Measurements from ENCODE around the gene PPY.
A peak's percentile ranks its signal among the peaks of the same experiment; 100 is the strongest.

Gene PPY, protein sequence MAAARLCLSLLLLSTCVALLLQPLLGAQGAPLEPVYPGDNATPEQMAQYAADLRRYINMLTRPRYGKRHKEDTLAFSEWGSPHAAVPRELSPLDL

DNA sequence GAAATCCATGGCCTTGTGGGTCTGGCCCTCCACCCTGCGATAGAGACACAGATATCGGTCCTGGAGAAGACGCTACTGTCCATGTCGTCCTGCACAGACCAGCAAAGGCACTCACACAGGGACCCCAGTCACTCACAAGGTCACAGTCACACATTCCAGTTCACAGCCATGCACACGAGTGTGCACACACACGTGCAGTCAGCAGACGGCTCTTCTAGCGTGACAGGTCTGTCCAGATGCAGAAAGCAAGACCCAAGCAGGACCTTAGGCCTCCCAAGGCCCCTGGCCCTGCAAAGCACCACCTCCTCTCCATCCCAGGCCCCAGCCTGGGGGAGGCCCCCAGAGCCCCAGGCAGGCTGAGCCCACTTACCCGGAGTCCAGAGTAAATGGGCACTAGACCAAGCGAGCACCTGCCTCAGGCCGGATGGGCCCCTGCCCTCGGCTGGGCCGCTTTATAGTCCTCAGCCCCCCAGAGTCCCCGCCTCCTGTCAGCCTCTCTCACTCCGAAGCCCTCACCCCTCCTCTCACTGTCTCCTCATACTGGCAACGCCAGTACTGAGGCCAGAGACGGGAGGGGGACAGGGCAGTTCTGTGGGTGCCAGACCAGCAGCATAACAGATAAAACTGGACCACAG lies at the start of gene PPY:
Gene PPY (minus strand): TSS at position 426 of the 635 bp plus-strand sequence. CDS start 822 bp downstream, outside the sequence.
- H3K9ac ChIP-seq (ENCODE audit: low read length) = no peak within 1 kb of the TSS
- H3K27me3 ChIP-seq (ENCODE audit: control insufficient read depth, insufficient read depth, low read length) = no peaks in the 10 kb centered on the region
- no peak within 1 kb of the TSS for H3K27ac ChIP-seq (ENCODE audit: low read depth, low read length)
- H3K36me3 ChIP-seq (ENCODE audit: control insufficient read depth, insufficient read depth, low read length) = no peaks in the 10 kb centered on the region
- no peaks in the 10 kb centered on the region for H3K4me1 ChIP-seq (ENCODE audit: control insufficient read depth, insufficient read depth, low read length)
- H3K4me3 ChIP-seq (ENCODE audit: low read length) = no peak within 1 kb of the TSS

DNA sequence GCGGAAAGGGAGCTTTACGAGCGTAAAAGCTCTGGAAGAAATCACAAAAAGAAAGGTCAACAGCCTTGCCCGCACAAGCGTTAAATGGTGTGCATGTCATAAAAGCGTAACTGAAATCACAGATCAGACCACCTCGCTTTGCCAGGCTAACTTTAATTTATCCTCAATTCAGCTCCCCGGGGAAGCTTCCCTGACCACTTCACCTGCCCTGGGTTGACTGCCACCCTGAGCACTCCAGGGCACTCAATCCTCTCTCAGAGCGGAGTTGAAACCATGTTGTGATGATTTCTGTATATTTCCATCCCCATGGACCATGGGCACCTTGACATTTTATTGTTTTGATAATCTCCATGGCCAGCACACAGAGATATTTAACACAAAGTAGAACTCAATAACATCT lies 46.0 kb upstream of the PPY start:
- Histone ChIP-seq H3K9ac (ENCODE audit: low read length) (no peak overlapping the region), H3K27ac (ENCODE audit: low read depth, low read length) (no peak overlapping the region), H3K4me3 (ENCODE audit: low read length) (no peak overlapping the region), H3K4me1 (ENCODE audit: control insufficient read depth, insufficient read depth, low read length) (no peaks in the 10 kb centered on the region), H3K36me3 (ENCODE audit: control insufficient read depth, insufficient read depth, low read length) (no peaks in the 10 kb centered on the region), H3K27me3 (ENCODE audit: control insufficient read depth, insufficient read depth, low read length) (peaks cover 17% of the 10 kb centered on the region)

DNA sequence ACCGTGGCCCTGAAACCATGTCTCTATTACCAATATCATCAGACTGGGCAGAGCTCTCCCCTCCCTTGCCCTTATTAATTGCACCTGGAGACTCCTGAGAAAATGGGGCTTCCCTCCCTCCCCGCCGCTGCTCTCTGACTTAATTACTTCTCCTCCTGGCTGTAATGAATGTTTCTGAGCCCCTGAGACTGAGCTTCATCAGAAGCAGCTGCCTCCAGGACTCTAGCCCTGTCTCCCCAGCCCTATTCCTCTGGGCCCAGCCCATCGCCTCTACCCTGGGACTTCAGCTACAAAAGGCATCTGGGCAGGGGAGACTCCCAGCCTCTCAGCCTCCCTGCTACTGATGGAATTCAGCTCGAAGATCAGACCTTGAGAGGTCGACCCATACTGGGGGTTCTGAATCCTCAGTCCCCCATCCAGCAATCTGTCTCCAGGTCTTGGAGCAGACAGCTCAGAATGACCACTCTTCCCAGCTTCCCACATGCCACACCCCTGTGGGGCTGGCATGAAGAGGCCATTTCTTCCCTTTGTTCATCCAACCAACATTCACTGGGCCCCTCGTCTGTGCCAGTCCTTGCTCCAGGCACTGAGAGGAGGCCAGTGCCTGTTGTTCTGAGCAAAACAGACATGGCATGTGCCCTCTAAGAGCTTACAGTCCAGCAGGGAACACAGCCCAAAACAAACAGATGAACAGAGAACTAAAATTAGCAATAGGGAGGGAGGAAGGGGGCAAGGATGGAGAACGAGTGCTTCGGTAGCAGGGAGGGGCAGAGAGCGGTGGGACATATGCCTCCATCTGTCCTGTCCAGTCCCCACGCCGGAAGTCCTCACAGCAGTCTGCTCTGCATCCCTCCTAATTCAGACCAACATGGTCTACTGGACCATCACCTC lies 45.1 kb upstream of the PPY start:
- Histone ChIP-seq H3K4me3 (ENCODE audit: low read length) (no peak overlapping the region), H3K27ac (ENCODE audit: low read depth, low read length) (no peak overlapping the region), H3K36me3 (ENCODE audit: control insufficient read depth, insufficient read depth, low read length) (no peaks in the 10 kb centered on the region), H3K4me1 (ENCODE audit: control insufficient read depth, insufficient read depth, low read length) (no peaks in the 10 kb centered on the region), H3K27me3 (ENCODE audit: control insufficient read depth, insufficient read depth, low read length) (peaks cover 21% of the 10 kb centered on the region), H3K9ac (ENCODE audit: low read length) (no peak overlapping the region)

DNA sequence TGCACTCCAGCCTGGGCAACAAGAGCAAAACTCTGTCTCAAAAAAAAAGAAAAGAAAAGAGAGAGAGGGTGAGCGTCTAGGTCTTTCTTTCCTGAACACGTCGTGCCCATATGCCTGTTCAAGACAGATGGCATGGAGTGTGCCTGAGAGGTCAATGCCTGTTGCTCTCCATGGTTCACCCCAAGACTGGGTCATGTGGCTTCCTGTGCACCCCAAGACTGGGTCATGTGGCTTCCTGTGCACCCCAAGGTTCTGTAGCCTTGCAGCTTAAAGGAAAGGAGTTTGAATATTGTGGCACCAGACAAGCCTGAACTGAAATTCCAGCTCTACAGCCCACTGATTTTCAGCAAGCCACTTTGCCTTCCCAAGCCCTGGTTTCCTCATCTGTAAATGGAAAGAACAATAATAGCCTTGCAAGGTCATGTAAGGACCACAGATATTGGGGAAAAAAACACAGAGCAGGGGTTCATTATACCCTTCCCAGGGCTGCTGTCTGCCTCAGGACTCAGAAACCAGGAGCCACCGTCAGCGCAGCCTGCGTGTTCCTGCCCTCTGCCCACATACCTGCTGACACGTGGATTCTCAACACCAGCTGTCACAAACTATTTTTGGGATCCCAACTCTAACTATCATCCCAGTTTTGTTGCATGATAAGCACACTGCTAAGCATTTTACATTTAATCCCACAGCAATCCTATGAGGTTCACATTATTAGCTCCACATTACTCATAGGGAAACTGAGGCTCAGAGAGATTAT lies 44.1 kb upstream of the PPY start:
- H3K4me3 ChIP-seq (ENCODE audit: low read length) = no peak overlapping the region
- peaks cover 25% of the 10 kb centered on the region for H3K27me3 ChIP-seq (ENCODE audit: control insufficient read depth, insufficient read depth, low read length)
- H3K9ac ChIP-seq (ENCODE audit: low read length) = no peak overlapping the region
- H3K36me3 ChIP-seq (ENCODE audit: control insufficient read depth, insufficient read depth, low read length) = no peaks in the 10 kb centered on the region
- H3K27ac ChIP-seq (ENCODE audit: low read depth, low read length) = no peak overlapping the region
- no peaks in the 10 kb centered on the region for H3K4me1 ChIP-seq (ENCODE audit: control insufficient read depth, insufficient read depth, low read length)

GRCh38 chr17:43984521-43984920 lies 42.2 kb upstream of the PPY start:
- H3K27me3 ChIP-seq (ENCODE audit: control insufficient read depth, insufficient read depth, low read length) = peaks cover 25% of the 10 kb centered on the region
- no peak overlapping the region for H3K9ac ChIP-seq (ENCODE audit: low read length)
- no peak overlapping the region for H3K4me3 ChIP-seq (ENCODE audit: low read length)
- H3K4me1 ChIP-seq (ENCODE audit: control insufficient read depth, insufficient read depth, low read length) = no peaks in the 10 kb centered on the region
- no peak overlapping the region for H3K27ac ChIP-seq (ENCODE audit: low read depth, low read length)
- no peaks in the 10 kb centered on the region for H3K36me3 ChIP-seq (ENCODE audit: control insufficient read depth, insufficient read depth, low read length)

GRCh38 chr17:43983515-43984411 lies 41.5 kb upstream of the PPY start:
- Histone ChIP-seq H3K27ac (ENCODE audit: low read depth, low read length) (no peak overlapping the region), H3K4me3 (ENCODE audit: low read length) (peak overlapping the region; percentile 44), H3K9ac (ENCODE audit: low read length) (no peak overlapping the region), H3K36me3 (ENCODE audit: control insufficient read depth, insufficient read depth, low read length) (no peaks in the 10 kb centered on the region), H3K27me3 (ENCODE audit: control insufficient read depth, insufficient read depth, low read length) (peaks cover 27% of the 10 kb centered on the region), H3K4me1 (ENCODE audit: control insufficient read depth, insufficient read depth, low read length) (no peaks in the 10 kb centered on the region)

DNA sequence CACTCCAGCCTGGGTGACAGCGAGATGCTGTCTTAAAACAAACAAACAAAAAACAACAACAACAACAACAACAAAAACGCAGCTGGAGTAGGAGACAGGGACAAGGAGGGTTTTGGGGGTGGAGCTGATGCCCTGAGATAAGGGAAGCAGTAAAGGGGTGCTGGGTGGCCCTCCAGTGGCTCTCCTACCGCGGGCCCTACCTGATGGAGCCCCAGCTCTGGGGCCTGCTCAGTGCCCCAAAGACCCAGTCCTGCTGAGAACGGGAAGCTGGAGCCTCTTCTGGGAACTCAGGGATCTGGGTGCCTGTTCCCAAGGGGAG lies 40.9 kb upstream of the PPY start:
- no peak overlapping the region for H3K4me3 ChIP-seq (ENCODE audit: low read length)
- no peaks in the 10 kb centered on the region for H3K36me3 ChIP-seq (ENCODE audit: control insufficient read depth, insufficient read depth, low read length)
- H3K27ac ChIP-seq (ENCODE audit: low read depth, low read length) = no peak overlapping the region
- H3K4me1 ChIP-seq (ENCODE audit: control insufficient read depth, insufficient read depth, low read length) = no peaks in the 10 kb centered on the region
- H3K27me3 ChIP-seq (ENCODE audit: control insufficient read depth, insufficient read depth, low read length) = peaks cover 28% of the 10 kb centered on the region
- no peak overlapping the region for H3K9ac ChIP-seq (ENCODE audit: low read length)

GRCh38 chr17:43982171-43982570 lies 39.9 kb upstream of the PPY start:
- no peak overlapping the region for H3K27ac ChIP-seq (ENCODE audit: low read depth, low read length)

DNA sequence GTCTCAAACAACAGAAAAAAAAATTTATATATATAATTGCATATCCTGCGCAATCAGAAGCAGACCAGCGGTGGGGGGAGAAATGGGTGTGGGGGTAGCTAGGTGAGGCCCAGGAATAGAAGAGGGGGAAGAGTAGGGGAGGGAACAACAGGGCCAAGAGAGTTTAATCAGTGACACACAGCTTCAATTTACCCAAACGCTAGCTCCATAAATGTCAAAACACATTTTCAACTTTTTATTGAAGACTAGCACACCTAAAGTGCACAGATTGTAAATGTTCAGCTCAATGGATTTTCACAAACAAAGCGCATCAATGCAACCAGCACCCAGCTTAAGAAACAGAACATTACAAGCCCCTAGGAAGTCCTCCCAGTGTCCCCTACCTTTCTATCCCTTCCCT lies 37.4 kb upstream of the PPY start:
- Histone ChIP-seq H3K27me3 (ENCODE audit: control insufficient read depth, insufficient read depth, low read length) (peaks cover 24% of the 10 kb centered on the region), H3K36me3 (ENCODE audit: control insufficient read depth, insufficient read depth, low read length) (no peaks in the 10 kb centered on the region)

More at GRCh38 chr17:43982171-43982570, 39.9 kb upstream of the PPY start:
- Histone ChIP-seq H3K9ac (ENCODE audit: low read length) (no peak overlapping the region), H3K36me3 (ENCODE audit: control insufficient read depth, insufficient read depth, low read length) (no peaks in the 10 kb centered on the region), H3K4me3 (ENCODE audit: low read length) (no peak overlapping the region), H3K27me3 (ENCODE audit: control insufficient read depth, insufficient read depth, low read length) (peaks cover 24% of the 10 kb centered on the region), H3K4me1 (ENCODE audit: control insufficient read depth, insufficient read depth, low read length) (no peaks in the 10 kb centered on the region)

GRCh38 chr17:43979011-43979410 lies 36.7 kb upstream of the PPY start:
- no peak overlapping the region for H3K4me3 ChIP-seq (ENCODE audit: low read length)
- no peak overlapping the region for H3K9ac ChIP-seq (ENCODE audit: low read length)
- H3K36me3 ChIP-seq (ENCODE audit: control insufficient read depth, insufficient read depth, low read length) = no peaks in the 10 kb centered on the region
- no peak overlapping the region for H3K27ac ChIP-seq (ENCODE audit: low read depth, low read length)
- peaks cover 18% of the 10 kb centered on the region for H3K27me3 ChIP-seq (ENCODE audit: control insufficient read depth, insufficient read depth, low read length)
- no peaks in the 10 kb centered on the region for H3K4me1 ChIP-seq (ENCODE audit: control insufficient read depth, insufficient read depth, low read length)

More for the DNA sequence above, 37.4 kb upstream of the PPY start:
- Histone ChIP-seq H3K4me3 (ENCODE audit: low read length) (no peak overlapping the region), H3K27ac (ENCODE audit: low read depth, low read length) (no peak overlapping the region), H3K4me1 (ENCODE audit: control insufficient read depth, insufficient read depth, low read length) (no peaks in the 10 kb centered on the region), H3K9ac (ENCODE audit: low read length) (no peak overlapping the region)

GRCh38 chr17:43978078-43978477 lies 35.8 kb upstream of the PPY start:
- H3K9ac ChIP-seq (ENCODE audit: low read length) = no peak overlapping the region
- H3K36me3 ChIP-seq (ENCODE audit: control insufficient read depth, insufficient read depth, low read length) = no peaks in the 10 kb centered on the region
- H3K27me3 ChIP-seq (ENCODE audit: control insufficient read depth, insufficient read depth, low read length) = peaks cover 9% of the 10 kb centered on the region
- H3K4me3 ChIP-seq (ENCODE audit: low read length) = no peak overlapping the region
- no peak overlapping the region for H3K27ac ChIP-seq (ENCODE audit: low read depth, low read length)
- no peaks in the 10 kb centered on the region for H3K4me1 ChIP-seq (ENCODE audit: control insufficient read depth, insufficient read depth, low read length)
